ENCODE measurements around the gene PPIA.
"Not testable (repeated sequence)": the region's sequence is repeated elsewhere in the genome, so short reads cannot be mapped to it uniquely, and the experiment has no call there.

PPIA gene

DNA sequence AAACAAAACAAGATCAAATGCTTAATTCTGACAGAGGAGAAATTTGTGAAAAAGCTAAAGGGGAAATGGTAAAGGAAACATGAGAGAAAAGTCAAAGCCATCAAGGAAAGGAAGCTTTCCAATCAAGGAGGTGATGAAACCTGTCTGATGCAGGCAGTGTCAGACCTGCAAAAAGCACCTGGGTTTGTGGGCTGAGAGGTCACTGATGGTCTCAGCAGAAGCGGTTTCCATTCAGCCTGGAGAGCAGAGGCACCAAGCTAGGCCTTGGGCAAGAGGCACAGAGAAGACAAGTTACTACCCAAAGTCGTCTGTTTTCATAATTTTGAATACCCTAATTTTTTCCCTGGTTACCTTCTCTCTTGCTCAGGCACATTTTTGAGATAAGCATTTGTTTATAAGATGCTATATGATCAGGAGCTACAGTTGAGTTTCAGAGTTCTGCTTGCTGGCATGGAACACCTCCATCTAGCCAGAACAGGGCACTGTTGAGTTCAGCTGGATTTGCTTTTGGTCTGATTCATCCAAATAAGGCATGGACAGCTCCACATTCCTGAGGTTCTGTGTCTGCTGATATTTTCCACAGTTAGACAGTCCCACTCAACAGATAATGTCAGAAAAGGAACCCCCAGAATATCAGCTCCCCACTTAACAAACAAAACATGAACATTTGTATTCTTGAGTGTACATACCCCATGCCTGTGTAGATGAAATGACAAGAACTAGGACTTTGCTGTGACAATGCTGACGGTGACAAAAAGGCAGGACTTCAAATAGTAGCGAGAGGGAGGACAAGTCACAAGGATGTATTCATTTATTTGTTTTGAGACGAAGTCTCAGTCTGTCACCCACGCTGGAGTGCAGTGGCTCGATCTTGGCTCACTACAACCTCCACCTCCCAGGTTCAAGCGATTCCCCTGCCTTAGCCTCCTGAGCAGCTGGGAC is 4.9 kb upstream of the PPIA start:
- no peak for DNase-seq

DNA sequence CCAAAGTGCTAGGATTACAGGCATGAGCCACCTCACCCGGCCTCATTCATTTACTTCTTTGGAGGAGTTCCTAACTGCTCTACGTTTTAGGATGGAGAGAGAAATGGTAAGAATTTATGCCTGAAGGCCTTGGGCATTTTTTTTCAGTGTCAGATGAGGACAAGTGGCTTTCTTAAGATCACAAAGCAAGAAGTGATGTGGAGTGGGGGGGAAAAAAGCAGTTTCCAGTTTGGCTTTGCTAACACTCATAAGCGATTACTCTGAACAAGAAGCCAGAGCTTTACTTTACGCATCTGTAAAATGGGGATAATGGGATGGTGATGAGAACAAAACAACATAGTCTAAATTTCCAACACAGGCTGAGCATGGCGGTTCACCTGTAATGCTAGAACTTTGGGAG is 2.6 kb upstream of the PPIA start:
- no peak for DNase-seq

DNA sequence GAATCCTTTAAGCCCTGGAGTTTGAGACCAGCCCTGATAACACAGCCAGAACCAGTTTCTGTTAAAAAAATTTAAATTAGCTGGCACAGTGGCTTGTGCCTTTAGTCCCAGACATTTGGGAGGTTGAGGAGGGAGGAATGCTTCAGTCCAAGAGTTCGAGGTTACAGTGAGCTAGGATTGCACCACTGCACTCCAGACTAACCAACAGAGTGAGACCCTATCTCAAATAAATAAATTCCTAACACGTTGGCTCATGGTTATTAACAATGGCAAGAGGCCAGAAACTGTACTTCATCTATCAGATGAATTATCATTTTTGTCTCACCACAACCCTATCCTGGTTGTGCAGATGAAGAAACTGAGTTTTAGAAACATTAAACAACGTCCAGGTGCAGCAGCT is 2.1 kb upstream of the PPIA start:
- no peak for DNase-seq

DNA sequence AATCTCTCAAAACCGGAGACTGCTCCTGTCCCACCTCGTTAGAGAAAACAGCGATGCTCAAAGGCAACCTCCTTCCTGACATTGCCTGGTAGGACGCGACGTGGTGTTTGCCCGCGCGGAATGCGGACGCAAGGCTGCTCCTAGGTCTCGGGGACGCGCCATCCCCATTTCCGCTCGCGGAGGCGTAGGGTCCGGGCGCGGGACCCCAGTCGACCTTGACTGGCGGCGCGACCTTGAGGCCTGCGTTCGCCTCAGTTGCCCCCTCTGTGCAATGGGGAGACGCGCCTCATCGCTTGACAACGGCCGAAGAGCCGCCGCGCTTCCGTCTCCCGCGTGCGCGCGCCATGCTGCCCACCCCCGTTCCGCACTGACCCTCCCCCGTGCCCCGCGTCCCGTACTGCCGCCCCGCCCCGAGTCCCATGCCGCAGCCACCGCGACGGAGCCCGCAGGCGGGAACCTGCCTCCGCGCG is 412 bp upstream of the PPIA start:
- DNase-seq, result peak; percentile 43

DNA sequence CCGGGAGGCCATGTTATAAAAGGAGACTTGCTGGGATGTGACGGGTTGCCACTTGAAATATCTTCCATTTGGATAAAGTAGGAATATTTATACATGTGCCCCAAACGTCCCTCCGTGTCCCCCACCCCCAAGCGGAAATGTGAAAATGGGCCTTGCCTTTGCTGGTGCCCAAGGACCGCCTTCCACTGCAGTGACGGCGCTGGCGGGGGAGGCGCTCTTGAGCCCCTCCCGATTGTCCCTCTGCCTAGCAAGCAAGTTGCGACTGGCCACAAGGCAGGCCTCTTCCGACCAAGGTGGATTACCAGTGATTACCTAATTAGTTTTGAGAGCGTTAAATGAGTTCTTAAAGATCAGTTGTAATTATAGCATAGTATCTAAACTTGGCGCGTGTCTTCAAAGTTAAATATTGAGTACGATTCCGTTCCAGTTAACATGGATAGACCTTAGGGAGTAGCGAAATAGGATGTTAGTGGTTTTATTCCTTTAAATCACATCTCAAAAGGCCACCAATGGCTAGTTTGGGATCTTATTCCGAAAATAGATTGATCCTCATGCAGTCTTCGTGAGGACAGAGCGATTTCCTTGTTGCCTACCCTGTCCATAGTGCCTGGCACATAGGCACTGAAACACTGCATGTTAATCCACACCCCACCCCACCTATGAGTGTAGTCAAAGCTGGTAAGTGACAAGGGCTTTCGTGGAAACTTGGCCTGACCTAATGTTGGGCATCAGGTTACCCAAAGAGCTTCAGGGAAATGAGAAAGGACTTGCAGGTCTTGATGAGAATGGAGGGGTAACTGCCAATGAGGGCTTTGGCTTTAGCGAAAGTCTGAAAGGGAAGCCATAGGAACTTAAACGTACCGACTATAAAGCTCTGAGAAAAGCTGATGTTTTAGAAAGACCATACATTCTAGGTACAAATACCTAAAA is 1.1 kb downstream of the PPIA start:
- peak; percentile 90 for DNase-seq

DNA sequence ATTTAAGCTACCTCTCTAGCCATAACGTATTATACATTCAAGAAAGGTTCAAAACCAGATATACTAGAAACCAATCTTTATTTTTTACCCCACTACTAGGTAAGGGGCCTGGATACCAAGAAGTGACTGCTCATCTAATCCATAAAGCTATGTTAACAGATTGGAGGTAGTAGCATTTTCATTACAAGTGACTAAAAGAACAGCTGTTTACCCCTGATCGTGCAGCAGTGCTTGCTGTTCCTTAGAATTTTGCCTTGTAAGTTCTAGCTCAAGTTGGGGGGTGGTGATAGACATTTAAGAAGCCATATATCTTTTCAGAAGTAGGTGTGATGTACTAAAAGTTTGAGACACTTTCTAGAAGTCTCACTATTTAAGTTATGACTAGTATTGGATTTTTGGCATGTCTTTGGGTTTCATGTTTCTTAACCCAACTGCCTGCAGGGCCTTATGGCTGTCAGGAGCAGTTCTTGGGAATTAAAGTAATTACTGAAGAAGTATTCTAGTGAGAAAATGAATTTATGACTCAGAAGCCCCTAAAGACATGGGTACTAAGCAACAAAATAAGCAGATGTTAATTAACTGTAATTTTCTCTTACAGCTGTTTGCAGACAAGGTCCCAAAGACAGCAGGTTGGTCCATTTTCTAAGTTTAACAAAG is 2.3 kb downstream of the PPIA start:
- no peak for DNase-seq

DNA sequence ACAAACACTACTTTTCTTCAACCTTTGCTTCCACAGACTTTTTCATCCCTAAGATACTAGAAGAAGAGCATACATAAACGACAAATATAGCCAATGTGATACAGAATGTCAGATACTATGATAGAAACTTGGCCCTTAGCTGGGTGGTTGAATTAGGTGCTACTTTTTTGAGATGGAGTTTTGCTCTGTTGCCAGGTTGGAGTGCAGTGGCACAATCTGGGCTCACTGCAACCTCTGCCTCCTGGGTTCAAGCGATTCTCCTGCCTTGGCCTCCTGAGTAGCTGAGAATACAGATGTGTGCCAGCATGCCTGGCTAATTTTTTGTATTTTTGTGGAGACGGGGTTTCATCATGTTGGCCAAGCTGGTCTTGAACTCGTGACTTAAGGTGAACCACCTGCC is 3.5 kb downstream of the PPIA start:
- DNase-seq, result no peak

DNA sequence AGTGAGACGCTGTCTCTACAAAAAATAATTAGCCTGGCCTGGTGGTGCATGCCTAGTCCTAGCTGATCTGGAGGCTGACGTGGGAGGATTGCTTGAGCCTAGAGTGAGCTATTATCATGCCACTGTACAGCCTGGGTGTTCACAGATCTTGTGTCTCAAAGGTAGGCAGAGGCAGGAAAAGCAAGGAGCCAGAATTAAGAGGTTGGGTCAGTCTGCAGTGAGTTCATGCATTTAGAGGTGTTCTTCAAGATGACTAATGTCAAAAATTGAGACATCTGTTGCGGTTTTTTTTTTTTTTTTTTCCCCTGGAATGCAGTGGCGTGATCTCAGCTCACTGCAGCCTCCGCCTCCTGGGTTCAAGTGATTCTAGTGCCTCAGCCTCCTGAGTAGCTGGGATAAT is 5.4 kb downstream of the PPIA start:
- no peak for DNase-seq

DNA sequence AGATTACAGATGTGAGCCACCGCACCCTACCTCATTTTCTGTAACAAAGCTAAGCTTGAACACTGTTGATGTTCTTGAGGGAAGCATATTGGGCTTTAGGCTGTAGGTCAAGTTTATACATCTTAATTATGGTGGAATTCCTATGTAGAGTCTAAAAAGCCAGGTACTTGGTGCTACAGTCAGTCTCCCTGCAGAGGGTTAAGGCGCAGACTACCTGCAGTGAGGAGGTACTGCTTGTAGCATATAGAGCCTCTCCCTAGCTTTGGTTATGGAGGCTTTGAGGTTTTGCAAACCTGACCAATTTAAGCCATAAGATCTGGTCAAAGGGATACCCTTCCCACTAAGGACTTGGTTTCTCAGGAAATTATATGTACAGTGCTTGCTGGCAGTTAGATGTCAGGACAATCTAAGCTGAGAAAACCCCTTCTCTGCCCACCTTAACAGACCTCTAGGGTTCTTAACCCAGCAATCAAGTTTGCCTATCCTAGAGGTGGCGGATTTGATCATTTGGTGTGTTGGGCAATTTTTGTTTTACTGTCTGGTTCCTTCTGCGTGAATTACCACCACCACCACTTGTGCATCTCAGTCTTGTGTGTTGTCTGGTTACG is 6.0 kb downstream of the PPIA start:
- DNase-seq, result no peak

DNA sequence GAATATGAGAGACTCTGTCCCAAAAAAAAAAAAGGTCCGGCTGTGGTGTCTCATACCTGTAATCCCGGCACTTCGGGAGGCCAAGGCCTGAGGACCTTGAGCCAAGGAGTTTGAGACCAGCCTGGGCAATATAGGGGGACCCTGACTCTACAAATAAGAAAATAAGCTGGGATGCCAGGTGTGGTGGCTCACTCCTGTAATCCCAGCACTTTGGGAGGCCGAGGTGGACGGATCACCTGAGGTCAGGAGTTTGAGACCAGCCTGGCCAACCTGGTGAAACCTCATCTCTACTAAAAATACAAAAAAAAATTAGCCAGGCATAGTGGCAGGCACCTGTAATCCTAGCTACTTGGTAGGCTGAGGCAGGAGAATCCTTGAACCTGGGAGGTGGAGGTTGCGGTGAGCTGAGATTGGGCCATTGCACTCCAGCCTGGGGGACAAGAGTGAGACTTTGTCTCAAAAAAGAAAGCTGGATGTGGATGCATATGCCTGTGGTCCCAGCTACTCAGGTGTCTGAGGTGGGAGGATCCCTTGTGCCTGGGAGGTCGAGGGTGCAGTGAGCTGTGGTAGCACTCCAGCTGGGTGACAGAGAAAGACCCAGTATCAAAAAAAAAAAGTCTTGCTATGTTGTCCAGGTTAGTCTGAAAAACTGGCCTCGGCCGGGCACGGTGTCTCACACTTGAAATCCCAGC is 7.5 kb downstream of the PPIA start:
- DNase-seq, result not testable (repeated sequence)

DNA sequence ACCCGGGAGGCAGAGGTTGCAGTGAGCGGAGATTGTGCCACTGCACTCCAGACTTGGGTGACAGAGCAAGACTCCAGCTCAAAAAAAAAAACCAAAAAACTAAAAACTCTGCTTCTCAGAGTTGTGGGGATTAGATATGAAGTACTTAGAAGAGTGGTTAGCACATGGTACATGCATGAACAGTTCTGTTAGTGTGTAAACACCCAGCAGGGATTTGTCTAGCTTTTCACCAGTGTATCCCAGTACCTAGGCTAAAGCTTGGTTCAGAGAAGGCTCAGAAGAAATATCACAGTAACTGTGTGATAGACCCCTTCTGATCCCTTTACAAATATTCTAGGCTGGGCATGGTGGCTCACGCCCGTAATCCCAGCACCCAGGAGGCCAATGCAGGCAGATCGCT is 9.5 kb downstream of the PPIA start:
- DNase-seq, result no peak

DNA sequence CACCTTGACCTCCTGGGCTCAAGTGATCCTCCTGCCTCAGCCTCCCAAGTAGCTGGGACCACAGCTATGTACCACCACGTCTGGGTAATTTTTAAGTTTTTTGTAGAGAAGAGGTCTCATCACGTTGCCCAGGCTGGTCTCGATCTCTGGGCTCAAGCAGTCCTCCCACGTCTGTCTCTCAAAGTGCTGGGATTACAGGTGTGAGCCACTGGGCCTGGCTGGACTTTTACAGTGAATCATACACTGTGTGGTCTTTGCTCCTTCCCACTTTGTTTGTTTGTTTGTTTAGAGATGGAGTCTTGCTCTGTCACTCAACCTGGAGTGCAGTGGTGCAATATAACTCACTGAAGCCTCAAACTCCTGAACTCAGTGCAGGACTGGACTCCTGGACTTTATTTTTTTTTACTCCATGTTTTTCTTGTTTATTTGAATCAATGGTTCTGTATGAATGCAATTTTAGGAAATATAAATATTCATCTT is 12.5 kb downstream of the PPIA start:
- DNase-seq, result no peak

DNA sequence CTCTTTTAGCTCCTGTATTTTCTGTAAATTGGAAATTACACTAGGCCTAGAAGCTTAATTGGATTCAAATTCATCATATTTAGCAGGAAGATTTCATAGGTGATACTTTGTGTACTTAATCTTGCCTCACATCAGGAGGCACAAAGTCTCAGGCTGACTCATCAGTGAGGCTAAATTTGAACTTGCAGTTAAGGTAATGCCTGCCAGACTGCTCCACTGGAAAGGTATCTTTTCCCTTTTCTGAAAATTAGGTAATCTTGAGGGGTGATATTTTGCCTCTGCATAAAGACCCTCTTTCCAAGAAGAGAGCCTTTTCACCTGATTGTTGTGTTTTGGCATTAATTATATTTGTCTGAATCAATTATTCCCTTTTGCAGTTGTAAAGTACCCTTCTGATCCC is 14.6 kb downstream of the PPIA start:
- no peak for DNase-seq

DNA sequence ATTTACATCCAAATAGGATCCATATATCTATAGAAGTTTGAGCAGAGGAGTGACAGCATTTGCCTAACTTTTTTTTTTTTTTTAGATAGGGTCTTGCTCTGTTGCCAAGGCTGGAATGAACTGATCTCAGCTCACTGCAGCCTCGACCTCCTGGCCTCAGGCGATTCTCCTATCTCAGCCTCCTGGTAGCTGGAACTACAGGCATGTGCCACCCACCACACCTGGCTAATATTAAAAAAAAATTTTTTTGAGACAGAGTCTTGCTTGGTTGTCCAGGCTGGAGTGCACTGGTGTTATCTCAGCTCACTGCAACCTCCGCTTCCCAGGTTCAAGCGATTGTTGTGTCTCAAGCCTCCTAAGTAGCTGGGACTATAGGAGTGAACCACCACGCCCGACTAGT is 15.1 kb downstream of the PPIA start:
- no peak for DNase-seq

DNA sequence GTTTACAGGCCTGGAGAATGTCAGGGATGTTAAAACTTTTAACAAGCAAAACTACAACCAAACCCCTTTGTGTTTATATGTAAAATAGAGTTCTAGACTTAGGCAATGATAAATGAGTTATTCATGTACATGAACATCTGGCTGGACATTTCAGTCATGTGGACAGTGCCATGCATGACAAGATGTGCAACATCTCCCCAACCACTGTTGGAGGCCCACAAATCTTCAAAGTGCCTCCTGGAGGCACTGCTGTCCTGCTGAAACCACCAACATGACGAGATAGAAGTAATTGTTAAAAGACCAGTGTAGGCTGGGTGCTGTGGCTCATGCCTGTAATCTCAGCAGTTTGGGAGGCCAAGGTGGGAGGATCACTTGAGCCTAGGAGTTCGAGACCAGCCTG is 18.4 kb downstream of the PPIA start:
- DNase-seq, result peak; percentile 23

DNA sequence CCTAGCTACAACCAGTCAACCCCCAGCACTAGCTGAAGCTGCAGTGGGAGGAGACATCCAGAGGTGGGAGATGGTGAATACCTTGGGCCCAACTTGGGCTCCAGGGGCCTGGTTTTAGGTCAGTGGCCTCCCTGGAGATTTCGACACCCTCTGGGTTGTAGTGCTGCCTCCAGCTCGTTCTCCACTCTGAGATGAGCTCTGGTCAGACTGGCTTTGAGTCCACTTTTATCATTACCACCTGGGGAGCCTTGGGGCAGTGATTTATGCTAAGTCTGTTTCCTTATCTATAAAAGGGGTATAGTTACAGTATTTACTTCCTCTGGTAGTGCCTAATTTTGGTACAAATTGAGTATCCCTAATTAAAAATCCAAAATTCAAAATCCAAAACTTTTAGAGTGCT is 22.8 kb downstream of the PPIA start:
- DNase-seq, result no peak

DNA sequence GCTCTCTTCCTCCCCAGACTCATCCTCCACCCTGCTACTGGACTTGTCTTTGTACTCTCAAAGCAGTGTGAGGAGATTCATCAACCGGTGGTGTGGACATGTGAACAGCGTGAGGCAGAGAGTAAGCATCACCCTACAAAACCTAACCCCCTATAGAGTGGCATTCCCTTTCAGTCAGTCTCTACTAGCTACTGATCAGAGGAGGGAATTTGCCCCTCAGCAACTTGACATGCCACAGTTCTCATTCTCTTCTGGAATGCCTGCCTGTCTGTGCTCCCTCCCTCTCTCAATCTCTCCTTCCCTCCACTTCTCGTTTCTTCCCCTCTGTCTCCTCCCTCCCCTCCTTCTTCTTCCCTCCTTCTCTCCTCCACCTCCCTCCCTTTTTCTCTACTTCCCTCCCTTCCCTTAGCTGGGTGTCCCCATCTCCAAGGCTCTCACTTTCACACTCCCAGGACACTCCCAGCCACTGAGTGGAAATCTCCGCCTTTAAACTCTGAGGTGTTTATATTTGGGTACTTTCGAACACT is 26.8 kb downstream of the PPIA start:
- DNase-seq, result no peak

DNA sequence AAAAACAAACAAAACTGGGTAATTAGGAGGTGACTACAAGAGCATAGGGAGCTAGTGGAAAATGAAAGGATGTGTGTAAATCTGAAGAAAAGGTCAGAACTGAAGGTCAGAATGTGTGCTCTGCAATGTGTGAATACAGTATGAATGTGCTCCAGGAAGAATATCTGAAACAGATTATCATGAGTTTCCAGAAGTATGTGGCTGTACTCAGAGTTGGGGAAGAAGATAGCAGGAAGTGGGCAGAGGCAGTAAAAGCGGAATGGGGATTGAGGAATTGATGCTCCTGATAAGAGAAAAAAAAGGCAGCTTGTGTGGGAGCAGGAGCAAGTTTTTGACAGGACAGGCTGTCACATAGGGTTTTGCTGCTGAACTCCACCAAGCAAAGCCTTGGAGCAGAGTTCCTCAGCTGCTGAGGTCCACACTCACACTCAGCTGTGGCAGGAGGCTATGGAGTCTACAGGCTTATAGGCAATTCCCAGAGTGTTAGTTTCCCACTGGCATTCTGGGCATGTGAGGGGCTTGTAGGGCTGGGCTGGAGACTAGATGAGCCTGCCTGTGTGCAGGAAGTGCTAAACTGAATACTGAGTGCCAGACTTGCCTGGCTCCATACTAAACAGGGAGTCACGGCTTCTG is 28.5 kb downstream of the PPIA start:
- peak; percentile 67 for DNase-seq

DNA sequence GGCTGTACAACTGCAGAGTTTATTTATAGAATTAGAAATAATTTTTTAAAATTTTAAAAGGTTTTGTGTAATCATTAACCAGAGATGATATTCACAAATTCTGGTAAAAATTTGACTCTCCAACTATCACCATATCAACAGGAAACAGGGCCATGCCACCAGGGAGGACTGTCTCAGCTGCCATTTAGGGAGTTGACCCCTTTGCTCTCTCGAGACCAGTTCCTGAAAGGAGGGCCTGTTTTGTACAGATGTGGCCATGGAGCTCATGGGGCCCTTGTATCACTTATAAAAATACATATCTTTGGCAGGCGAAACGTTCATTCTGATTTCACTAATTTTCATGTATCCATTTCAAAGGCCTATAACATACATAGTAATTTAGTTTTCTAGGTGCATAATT is 31.1 kb downstream of the PPIA start:
- DNase-seq, result no peak

DNA sequence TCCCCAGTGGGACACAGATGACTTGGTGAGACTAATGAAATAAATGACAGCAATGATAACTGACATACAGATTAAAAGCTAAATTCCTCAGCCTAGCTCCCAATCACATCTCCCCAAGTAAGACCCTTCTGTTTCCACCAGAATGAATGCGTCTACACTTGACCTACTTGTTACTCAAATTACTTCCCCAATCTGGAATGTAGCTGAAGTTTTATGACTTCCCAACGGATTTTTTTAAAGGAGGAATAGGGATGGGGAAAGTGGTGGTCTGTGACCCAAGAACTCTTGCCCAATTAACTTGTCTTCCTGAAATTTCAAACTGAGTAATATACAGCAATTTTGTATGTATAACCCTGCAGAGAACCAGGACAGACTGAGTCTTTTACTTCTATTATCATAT is 42.3 kb downstream of the PPIA start:
- DNase-seq, result no peak

DNA sequence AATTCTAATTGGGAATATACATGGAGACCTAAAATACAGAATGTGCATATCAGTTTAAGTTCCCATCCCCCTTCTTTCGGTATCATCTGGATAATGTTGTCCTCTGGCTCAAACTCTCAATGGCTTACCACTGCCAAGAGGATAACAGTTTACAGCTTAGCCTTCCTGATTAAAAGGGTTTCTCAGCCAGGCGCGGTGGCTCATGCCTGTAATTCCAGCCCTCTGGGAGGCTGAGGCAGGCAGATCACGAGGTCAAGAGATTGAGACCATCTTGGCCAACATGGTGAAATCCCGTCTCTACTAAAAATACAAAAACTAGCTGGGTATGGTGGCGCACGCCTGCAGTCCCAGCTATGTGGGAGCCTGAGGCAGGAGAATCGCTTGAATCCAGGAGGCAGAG is 46.2 kb downstream of the PPIA start:
- DNase-seq, result not testable (repeated sequence)
